Measurements from ENCODE around the gene HAUS5. TPM values are rescaled to one million over a fixed set of nuclear protein-coding genes. Genes with fewer than 3 reads are reported as not detected.

The HAUS5 gene
- total and polyA plus RNA-seq, 7 experiments from 2014 or later = 7.6 to 40.0 (median 26.8) TPM

DNA sequence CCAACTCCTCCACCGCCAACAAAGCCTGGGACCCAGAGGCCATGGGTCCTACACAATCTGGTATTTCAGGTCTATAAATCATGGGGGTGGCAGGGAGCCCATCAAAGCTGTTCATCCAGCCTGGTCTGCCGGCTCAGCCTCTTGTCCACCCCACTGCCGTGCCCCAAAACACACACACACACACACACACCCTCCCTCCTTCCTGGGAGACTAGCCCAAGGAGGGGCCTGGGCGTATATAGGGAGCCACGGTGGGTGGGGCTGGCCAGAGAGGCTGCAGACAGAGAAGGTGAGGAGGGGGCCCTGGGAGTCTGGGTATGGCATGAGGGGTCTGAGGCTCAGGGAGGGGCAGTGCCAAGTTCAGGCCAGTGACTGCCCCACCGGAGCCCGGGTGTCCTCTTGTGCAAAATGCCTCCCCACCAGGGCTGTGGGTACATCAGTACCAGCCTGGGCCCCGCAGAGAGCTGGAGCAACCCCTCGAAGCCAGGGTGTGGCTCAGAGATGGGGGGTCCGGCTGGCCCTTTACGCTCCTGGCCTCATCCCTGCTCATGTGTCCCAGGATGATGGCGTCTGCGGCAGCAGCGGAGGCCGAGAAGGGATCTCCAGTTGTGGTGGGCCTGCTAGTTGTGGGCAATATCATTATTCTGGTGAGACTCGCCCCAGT, 53.8 kb downstream of the HAUS5 start, which contains the start of gene UPK1A:
UPK1A (plus strand) TSS at position 267 of the 663 bp plus-strand sequence; CDS start at position 563, 296 bp downstream.
- ChIA-PET CTCF (no interaction called here), POLR2A (no interaction called here)
- intact Hi-C loops (cut with micrococcal nuclease) = no loop called here
- Mint-ChIP-seq H3K9me3 (peaks cover 0 to 2% (median 0%) of the 10 kb centered on the region in 11 donors), H3K27ac (peak within 1 kb of the TSS in 1 of 9 donors; percentile 51), H3K4me1 (peaks cover 0 to 8% (median 3%) of the 10 kb centered on the region in 7 donors), H3K36me3 (peaks cover 0 to 8% (median 3%) of the 10 kb centered on the region in 5 donors), H3K27me3 (peaks cover 0 to 19% (median 5%) of the 10 kb centered on the region in 5 donors), H3K4me3 (no peak within 1 kb of the TSS)
- H3K9me3 ChIP-seq (ENCODE audit: control insufficient read depth in 2 of 3, low read length in 3 of 3) = no peaks in the 10 kb centered on the region
- no peaks in the 10 kb centered on the region for H3K4me1 ChIP-seq (ENCODE audit: control insufficient read depth in 2 of 2, insufficient read depth in 2 of 2, low read length in 2 of 2)
- no peak within 1 kb of the TSS for H3K27ac ChIP-seq (ENCODE audit: low read depth, low read length)
- no peak within 1 kb of the TSS for H3K4me3 ChIP-seq (ENCODE audit: low read length)
- ATAC-seq (no peak), DNase-seq (no peak)
- H3K36me3 ChIP-seq (ENCODE audit: control insufficient read depth in 2 of 3, insufficient read depth in 3 of 3, low read length in 3 of 3) = no peaks in the 10 kb centered on the region
- H3K27me3 ChIP-seq (ENCODE audit: control insufficient read depth in 2 of 2, insufficient read depth in 2 of 2, low read length in 2 of 2) = peaks cover 0 to 3% of the 10 kb centered on the region in 2 donors

DNA sequence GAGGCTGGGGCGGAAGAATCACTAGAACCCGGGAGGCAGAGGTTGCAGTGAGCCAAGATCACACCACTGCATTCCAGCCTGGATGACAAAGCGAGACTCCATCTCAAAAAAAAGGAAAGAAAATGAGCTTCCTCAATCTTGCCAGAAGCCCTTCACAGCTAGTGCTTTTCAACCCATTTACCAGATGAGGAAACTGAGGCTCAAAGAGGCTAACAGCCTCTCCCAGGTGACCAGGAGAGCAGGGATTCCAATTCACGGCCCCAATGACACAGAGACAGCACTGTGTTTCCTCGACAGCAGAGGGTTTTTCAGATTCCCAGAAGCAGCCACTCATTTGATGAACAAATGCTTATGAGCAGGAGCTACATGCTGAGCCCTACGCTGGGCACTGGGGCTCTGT, 57.0 kb downstream of the HAUS5 start:
- H3K4me1 Mint-ChIP-seq = peaks cover 4 to 14% (median 9%) of the 10 kb centered on the region in 7 donors
- no peak overlapping the region for H3K4me3 ChIP-seq (ENCODE audit: low read length)
- no peaks in the 10 kb centered on the region for H3K9me3 ChIP-seq (ENCODE audit: control insufficient read depth in 2 of 3, low read length in 3 of 3)
- no peaks in the 10 kb centered on the region for H3K36me3 ChIP-seq (ENCODE audit: control insufficient read depth in 2 of 3, insufficient read depth in 3 of 3, low read length in 3 of 3)
- H3K27me3 ChIP-seq (ENCODE audit: control insufficient read depth in 2 of 2, insufficient read depth in 2 of 2, low read length in 2 of 2) = peaks cover 0 to 3% of the 10 kb centered on the region in 2 donors
- intact Hi-C loops (cut with micrococcal nuclease) = no loop called here
- peaks cover 17 to 44% (median 24%) of the 10 kb centered on the region in 5 donors for H3K27me3 Mint-ChIP-seq
- POLR2A ChIA-PET = no interaction called here
- CTCF ChIA-PET = no interaction called here
- H3K4me1 ChIP-seq (ENCODE audit: control insufficient read depth in 2 of 2, insufficient read depth in 2 of 2, low read length in 2 of 2) = no peaks in the 10 kb centered on the region
- no peak for ATAC-seq
- no peak for DNase-seq
- H3K9me3 Mint-ChIP-seq = peaks cover 0 to 2% (median 0%) of the 10 kb centered on the region in 11 donors
- H3K27ac Mint-ChIP-seq = peak overlapping the region in 1 of 9 donors; percentile 68
- no peak overlapping the region for H3K27ac ChIP-seq (ENCODE audit: low read depth, low read length)
- peaks cover 0 to 4% (median 0%) of the 10 kb centered on the region in 5 donors for H3K36me3 Mint-ChIP-seq
- H3K4me3 Mint-ChIP-seq = no peak overlapping the region

DNA sequence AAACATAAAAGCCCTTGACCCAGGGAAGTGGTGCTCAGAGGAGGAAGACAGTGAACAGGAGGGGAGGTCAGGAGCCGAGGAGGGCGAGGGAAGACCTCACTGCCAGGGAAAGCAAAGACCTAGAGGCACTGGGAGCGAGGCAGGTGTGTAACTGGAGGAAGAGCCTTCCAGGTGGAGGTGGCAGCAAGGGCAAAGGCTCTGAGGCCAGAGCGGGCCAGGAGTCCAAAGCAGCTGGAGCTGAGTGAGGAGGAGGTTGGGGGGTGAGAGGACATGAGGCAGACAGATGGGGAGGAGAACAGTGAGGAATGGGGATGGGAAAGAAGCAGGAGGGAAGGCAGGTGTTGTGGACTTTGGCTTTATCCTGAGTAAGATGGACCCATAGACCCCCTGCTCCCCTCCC, 57.4 kb downstream of the HAUS5 start:
- Histone ChIP-seq H3K4me1 (ENCODE audit: control insufficient read depth in 2 of 2, insufficient read depth in 2 of 2, low read length in 2 of 2) (no peaks in the 10 kb centered on the region), H3K27me3 (ENCODE audit: control insufficient read depth in 2 of 2, insufficient read depth in 2 of 2, low read length in 2 of 2) (peaks cover 0 to 3% of the 10 kb centered on the region in 2 donors), H3K36me3 (ENCODE audit: control insufficient read depth in 2 of 3, insufficient read depth in 3 of 3, low read length in 3 of 3) (no peaks in the 10 kb centered on the region), H3K27ac (ENCODE audit: low read depth, low read length) (no peak overlapping the region), H3K9me3 (ENCODE audit: control insufficient read depth in 2 of 3, low read length in 3 of 3) (no peaks in the 10 kb centered on the region), H3K4me3 (ENCODE audit: low read length) (no peak overlapping the region)
- no peak for ATAC-seq
- Mint-ChIP-seq H3K4me1 (peaks cover 4 to 14% (median 9%) of the 10 kb centered on the region in 7 donors), H3K9me3 (peaks cover 0 to 2% (median 0%) of the 10 kb centered on the region in 11 donors), H3K4me3 (no peak overlapping the region), H3K27me3 (peaks cover 17 to 46% (median 24%) of the 10 kb centered on the region in 5 donors), H3K36me3 (peaks cover 0 to 4% (median 0%) of the 10 kb centered on the region in 5 donors), H3K27ac (peak overlapping the region in 1 of 9 donors; percentile 68)
- no peak for DNase-seq
- CTCF ChIA-PET = no interaction called here
- intact Hi-C loops (cut with micrococcal nuclease) = no loop called here
- POLR2A ChIA-PET = no interaction called here

DNA sequence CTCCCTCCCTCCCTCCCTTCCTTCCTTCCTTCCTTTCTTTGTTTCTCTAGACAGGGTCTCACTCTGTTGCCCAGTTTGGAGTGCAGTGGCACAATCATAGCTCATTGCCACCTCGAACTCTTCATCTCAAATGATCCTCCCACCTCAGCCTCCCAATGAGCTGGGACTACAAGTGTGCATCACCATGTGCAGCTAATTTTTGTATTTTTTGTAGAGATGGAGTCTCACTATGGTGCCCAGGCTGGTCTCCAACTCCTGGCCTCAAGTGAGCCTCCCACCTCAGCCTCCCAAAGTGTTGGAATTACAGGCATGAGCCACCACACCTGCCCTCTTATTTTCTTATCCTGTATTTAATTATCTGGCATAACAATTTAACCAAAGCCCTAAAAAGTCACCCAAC, 58.2 kb downstream of the HAUS5 start:
- POLR2A ChIA-PET = no interaction called here
- CTCF ChIA-PET = no interaction called here
- DNase-seq (no peak), ATAC-seq (no peak)
- peaks cover 0 to 4% (median 0%) of the 10 kb centered on the region in 5 donors for H3K36me3 Mint-ChIP-seq
- intact Hi-C loops (cut with micrococcal nuclease) = no loop called here
- H3K4me3 ChIP-seq (ENCODE audit: low read length) = no peak overlapping the region
- H3K27me3 Mint-ChIP-seq = peaks cover 17 to 47% (median 24%) of the 10 kb centered on the region in 5 donors
- H3K9me3 Mint-ChIP-seq = peaks cover 0 to 2% (median 0%) of the 10 kb centered on the region in 11 donors
- no peaks in the 10 kb centered on the region for H3K9me3 ChIP-seq (ENCODE audit: control insufficient read depth in 2 of 3, low read length in 3 of 3)
- no peak overlapping the region for H3K27ac ChIP-seq (ENCODE audit: low read depth, low read length)
- no peak overlapping the region for H3K27ac Mint-ChIP-seq
- H3K4me3 Mint-ChIP-seq = no peak overlapping the region
- H3K4me1 ChIP-seq (ENCODE audit: control insufficient read depth in 2 of 2, insufficient read depth in 2 of 2, low read length in 2 of 2) = no peaks in the 10 kb centered on the region
- H3K36me3 ChIP-seq (ENCODE audit: control insufficient read depth in 2 of 3, insufficient read depth in 3 of 3, low read length in 3 of 3) = no peaks in the 10 kb centered on the region
- H3K27me3 ChIP-seq (ENCODE audit: control insufficient read depth in 2 of 2, insufficient read depth in 2 of 2, low read length in 2 of 2) = peaks cover 0 to 3% of the 10 kb centered on the region in 2 donors
- peaks cover 4 to 14% (median 9%) of the 10 kb centered on the region in 7 donors for H3K4me1 Mint-ChIP-seq

DNA sequence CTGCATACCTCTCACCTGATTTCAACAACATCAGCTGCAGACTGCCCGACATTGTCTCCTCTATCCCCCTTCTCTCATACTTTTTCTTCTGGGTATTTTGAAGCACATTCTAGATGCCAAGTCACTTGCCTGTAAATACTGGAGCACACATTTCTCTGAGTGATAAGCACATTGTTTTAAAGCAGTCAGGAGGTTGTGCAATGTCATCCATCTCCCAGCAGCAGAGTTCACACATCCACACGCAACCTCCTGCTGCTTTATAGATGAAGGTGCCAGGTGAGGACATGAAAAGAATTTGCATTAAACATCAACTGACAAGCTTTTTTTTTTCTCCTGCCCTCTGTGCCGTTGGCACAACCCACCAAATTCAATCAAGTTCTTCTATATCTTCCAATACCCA, 59.3 kb downstream of the HAUS5 start:
- peaks cover 0 to 2% (median 0%) of the 10 kb centered on the region in 11 donors for H3K9me3 Mint-ChIP-seq
- Histone ChIP-seq H3K27me3 (ENCODE audit: control insufficient read depth in 2 of 2, insufficient read depth in 2 of 2, low read length in 2 of 2) (peaks cover 0 to 3% of the 10 kb centered on the region in 2 donors), H3K4me1 (ENCODE audit: control insufficient read depth in 2 of 2, insufficient read depth in 2 of 2, low read length in 2 of 2) (no peaks in the 10 kb centered on the region), H3K36me3 (ENCODE audit: control insufficient read depth in 2 of 3, insufficient read depth in 3 of 3, low read length in 3 of 3) (no peaks in the 10 kb centered on the region), H3K4me3 (ENCODE audit: low read length) (no peak overlapping the region), H3K27ac (ENCODE audit: low read depth, low read length) (no peak overlapping the region), H3K9me3 (ENCODE audit: control insufficient read depth in 2 of 3, low read length in 3 of 3) (no peaks in the 10 kb centered on the region)
- DNase-seq (no peak), ATAC-seq (no peak)
- intact Hi-C loops (cut with micrococcal nuclease) = no loop called here
- peaks cover 0 to 4% (median 0%) of the 10 kb centered on the region in 5 donors for H3K36me3 Mint-ChIP-seq
- ChIA-PET POLR2A (no interaction called here), CTCF (no interaction called here)
- H3K4me3 Mint-ChIP-seq = peak overlapping the region in 1 of 10 donors; percentile 30
- peaks cover 17 to 53% (median 24%) of the 10 kb centered on the region in 5 donors for H3K27me3 Mint-ChIP-seq
- H3K4me1 Mint-ChIP-seq = peaks cover 4 to 14% (median 9%) of the 10 kb centered on the region in 7 donors
- no peak overlapping the region for H3K27ac Mint-ChIP-seq

DNA sequence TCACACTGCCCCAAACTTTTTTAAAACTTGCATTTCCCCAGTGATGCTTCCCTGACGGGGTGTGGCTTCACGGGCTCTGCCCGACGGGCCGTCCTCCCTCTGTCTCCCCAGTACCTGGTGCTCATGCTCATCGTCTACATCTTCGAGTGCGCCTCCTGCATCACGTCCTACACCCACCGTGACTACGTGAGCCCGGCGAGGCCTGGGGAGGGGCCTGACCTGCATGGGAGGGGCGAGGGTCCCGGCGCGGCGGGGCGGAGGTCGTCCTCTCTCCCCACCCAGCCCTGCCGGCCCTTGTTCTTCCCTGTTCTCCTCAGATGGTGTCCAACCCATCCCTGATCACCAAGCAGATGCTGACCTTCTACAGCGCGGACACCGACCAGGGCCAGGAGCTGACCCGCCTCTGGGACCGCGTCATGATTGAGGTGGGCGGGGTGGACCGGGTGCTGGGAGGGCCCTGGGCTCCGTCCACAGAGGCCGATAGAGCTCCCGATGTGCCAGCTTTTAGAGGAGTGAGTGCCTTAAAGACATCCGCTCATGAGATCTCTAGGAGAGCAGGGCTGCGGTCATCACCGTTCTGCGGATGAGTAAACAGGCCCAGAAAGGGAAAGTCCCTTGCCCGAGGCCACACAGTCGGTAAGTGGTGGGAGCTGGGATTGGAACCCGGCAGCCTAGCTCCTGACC, 60.7 kb downstream of the HAUS5 start:
- H3K4me3 Mint-ChIP-seq = peak overlapping the region; percentile 54 to 90 (median 74)
- ChIA-PET CTCF (no interaction called here), POLR2A (interaction anchor here (0.9 kb wide), 1 partner anchor 24 kb away, joined by 3 read pairs; no protein-coding TSS in a partner anchor)
- Histone ChIP-seq H3K4me1 (ENCODE audit: control insufficient read depth in 2 of 2, insufficient read depth in 2 of 2, low read length in 2 of 2) (no peaks in the 10 kb centered on the region), H3K36me3 (ENCODE audit: control insufficient read depth in 2 of 3, insufficient read depth in 3 of 3, low read length in 3 of 3) (no peaks in the 10 kb centered on the region), H3K27ac (ENCODE audit: low read depth, low read length) (no peak overlapping the region), H3K9me3 (ENCODE audit: control insufficient read depth in 2 of 3, low read length in 3 of 3) (no peaks in the 10 kb centered on the region), H3K4me3 (ENCODE audit: low read length) (peak overlapping the region; percentile 46), H3K27me3 (ENCODE audit: control insufficient read depth in 2 of 2, insufficient read depth in 2 of 2, low read length in 2 of 2) (peaks cover 0 to 3% of the 10 kb centered on the region in 2 donors)
- H3K9me3 Mint-ChIP-seq = peaks cover 0 to 2% (median 0%) of the 10 kb centered on the region in 11 donors
- peaks cover 0 to 4% (median 0%) of the 10 kb centered on the region in 5 donors for H3K36me3 Mint-ChIP-seq
- peaks cover 2 to 14% (median 9%) of the 10 kb centered on the region in 7 donors for H3K4me1 Mint-ChIP-seq
- H3K27ac Mint-ChIP-seq = peak overlapping the region in 3 of 9 donors; percentile 36 to 72 (median 48)
- peaks cover 17 to 53% (median 24%) of the 10 kb centered on the region in 5 donors for H3K27me3 Mint-ChIP-seq
- ATAC-seq (peak; percentile 77), DNase-seq (peak in 5 of 9 donors; percentile 7 to 58 (median 14))
- intact Hi-C loops (cut with micrococcal nuclease) = loop anchor here in 1 of 2 donors (1.0 kb wide), 1 partner anchor 25 kb away; the partner anchor contains the start of gene COX6B1
